ENCODE measurements around the gene PPP6C. TPM values are rescaled to one million over a fixed set of nuclear protein-coding genes. Genes with fewer than 3 reads are reported as not detected.
"Not testable (repeated sequence)": the region's sequence is repeated elsewhere in the genome, so short reads cannot be mapped to it uniquely, and the experiment has no call there.

PPP6C gene
- total and polyA plus RNA-seq, 7 experiments from 2014 or later: 32.9 to 56.5 (median 50.7) TPM

- CTCF ChIA-PET: not testable (repeated sequence)
Observed at GRCh38 chr9:125162891-125163290, 26.7 kb downstream of the PPP6C start.

GRCh38 chr9:125161284-125161918, 28.2 kb downstream of the PPP6C start:
- peaks cover 0 to 15% (median 0%) of the 10 kb centered on the region in 3 experiments for H3K36me3 ChIP-seq (ENCODE audit: control insufficient read depth in 2 of 3, insufficient read depth in 3 of 3, low read length in 3 of 3)
- H3K27me3 ChIP-seq (ENCODE audit: control insufficient read depth in 2 of 2, insufficient read depth in 2 of 2, low read length in 2 of 2): no peaks in the 10 kb centered on the region
- H3K27ac Mint-ChIP-seq: peak overlapping the region in 5 of 9 donors; percentile 47 to 85 (median 77)
- DNase-seq: no peak
- ChIA-PET POLR2A (interaction anchor here (0.6 kb wide), 1 partner anchor 15 kb away, joined by 3 read pairs; no protein-coding TSS in a partner anchor), CTCF (interaction anchor here (0.9 to 1.4 kb wide), 2 partner anchors 9 to 25 kb away, joined by 3 to 5 read pairs; no protein-coding TSS in a partner anchor)
- ATAC-seq: no peak
- H3K27me3 Mint-ChIP-seq: no peaks in the 10 kb centered on the region
- H3K9me3 ChIP-seq (ENCODE audit: control insufficient read depth in 2 of 3, low read length in 3 of 3): no peaks in the 10 kb centered on the region
- H3K4me3 Mint-ChIP-seq: no peak overlapping the region
- no peak overlapping the region for H3K27ac ChIP-seq (ENCODE audit: low read depth, low read length)
- H3K4me1 ChIP-seq (ENCODE audit: control insufficient read depth in 2 of 2, insufficient read depth in 2 of 2, low read length in 2 of 2): no peaks in the 10 kb centered on the region
- H3K36me3 Mint-ChIP-seq: peaks cover 0 to 16% (median 4%) of the 10 kb centered on the region in 5 donors
- H3K4me1 Mint-ChIP-seq: peaks cover 0 to 19% (median 11%) of the 10 kb centered on the region in 7 donors
- H3K4me3 ChIP-seq (ENCODE audit: low read length): no peak overlapping the region
- intact Hi-C loops (cut with micrococcal nuclease): no loop called here
- H3K9me3 Mint-ChIP-seq: no peaks in the 10 kb centered on the region

More at GRCh38 chr9:125162891-125163290, 26.7 kb downstream of the PPP6C start:
- H3K9me3 ChIP-seq (ENCODE audit: control insufficient read depth in 2 of 3, low read length in 3 of 3); H3K36me3 ChIP-seq (ENCODE audit: control insufficient read depth in 2 of 3, insufficient read depth in 3 of 3, low read length in 3 of 3); intact Hi-C loops (cut with micrococcal nuclease); ATAC-seq; DNase-seq; H3K27me3 Mint-ChIP-seq; H3K27ac ChIP-seq (ENCODE audit: low read depth, low read length); H3K9me3 Mint-ChIP-seq; H3K4me3 Mint-ChIP-seq; H3K4me1 ChIP-seq (ENCODE audit: control insufficient read depth in 2 of 2, insufficient read depth in 2 of 2, low read length in 2 of 2); H3K4me3 ChIP-seq (ENCODE audit: low read length); H3K27me3 ChIP-seq (ENCODE audit: control insufficient read depth in 2 of 2, insufficient read depth in 2 of 2, low read length in 2 of 2): not testable (repeated sequence)
- POLR2A ChIA-PET: interaction anchor here (0.7 kb wide), 1 partner anchor 15 kb away, joined by 3 read pairs; no protein-coding TSS in a partner anchor
- H3K36me3 Mint-ChIP-seq: peaks cover under 1 to 14% (median 4%) of the 10 kb centered on the region in 5 donors
- H3K27ac Mint-ChIP-seq: peak overlapping the region in 2 of 9 donors; percentile 66 to 81
- H3K4me1 Mint-ChIP-seq: peaks cover 0 to 20% (median 12%) of the 10 kb centered on the region in 7 donors

- Mint-ChIP-seq H3K9me3 (no peaks in the 10 kb centered on the region), H3K4me3 (no peak overlapping the region), H3K27me3 (no peaks in the 10 kb centered on the region), H3K4me1 (peaks cover 0 to 19% (median 8%) of the 10 kb centered on the region in 7 donors), H3K36me3 (peaks cover 0 to 16% (median 4%) of the 10 kb centered on the region in 5 donors), H3K27ac (peak overlapping the region in 5 of 9 donors; percentile 47 to 85 (median 78))
- ATAC-seq (no peak), DNase-seq (no peak)
- Histone ChIP-seq H3K4me1 (ENCODE audit: control insufficient read depth in 2 of 2, insufficient read depth in 2 of 2, low read length in 2 of 2) (no peaks in the 10 kb centered on the region), H3K27me3 (ENCODE audit: control insufficient read depth in 2 of 2, insufficient read depth in 2 of 2, low read length in 2 of 2) (no peaks in the 10 kb centered on the region), H3K4me3 (ENCODE audit: low read length) (no peak overlapping the region), H3K36me3 (ENCODE audit: control insufficient read depth in 2 of 3, insufficient read depth in 3 of 3, low read length in 3 of 3) (peaks cover 0 to 15% (median 0%) of the 10 kb centered on the region in 3 experiments), H3K27ac (ENCODE audit: low read depth, low read length) (no peak overlapping the region), H3K9me3 (ENCODE audit: control insufficient read depth in 2 of 3, low read length in 3 of 3) (no peaks in the 10 kb centered on the region)
- ChIA-PET POLR2A (interaction anchor here (0.6 kb wide), 1 partner anchor 15 kb away, joined by 3 read pairs; no protein-coding TSS in a partner anchor), CTCF (no interaction called here)
- intact Hi-C loops (cut with micrococcal nuclease): no loop called here
Observed at GRCh38 chr9:125160750-125161149, 28.9 kb downstream of the PPP6C start.

- no peak overlapping the region for H3K4me3 Mint-ChIP-seq
- H3K27me3 ChIP-seq (ENCODE audit: control insufficient read depth in 2 of 2, insufficient read depth in 2 of 2, low read length in 2 of 2): no peaks in the 10 kb centered on the region
- peak overlapping the region in 2 of 9 donors; percentile 36 to 59 for H3K27ac Mint-ChIP-seq
- H3K4me3 ChIP-seq (ENCODE audit: low read length): no peak overlapping the region
- peaks cover 0 to 11% (median 2%) of the 10 kb centered on the region in 7 donors for H3K4me1 Mint-ChIP-seq
- POLR2A ChIA-PET: no interaction called here
- no peaks in the 10 kb centered on the region for H3K9me3 ChIP-seq (ENCODE audit: control insufficient read depth in 2 of 3, low read length in 3 of 3)
- H3K9me3 Mint-ChIP-seq: no peaks in the 10 kb centered on the region
- H3K36me3 Mint-ChIP-seq: peaks cover 4 to 33% (median 6%) of the 10 kb centered on the region in 5 donors
- ATAC-seq (no peak), DNase-seq (no peak)
- no peaks in the 10 kb centered on the region for H3K27me3 Mint-ChIP-seq
- peaks cover 3 to 45% (median 8%) of the 10 kb centered on the region in 3 experiments for H3K36me3 ChIP-seq (ENCODE audit: control insufficient read depth in 2 of 3, insufficient read depth in 3 of 3, low read length in 3 of 3)
- H3K27ac ChIP-seq (ENCODE audit: low read depth, low read length): no peak overlapping the region
- intact Hi-C loops (cut with micrococcal nuclease): no loop called here
- H3K4me1 ChIP-seq (ENCODE audit: control insufficient read depth in 2 of 2, insufficient read depth in 2 of 2, low read length in 2 of 2): no peaks in the 10 kb centered on the region
- CTCF ChIA-PET: interaction anchor here (0.6 kb wide), 1 partner anchor 10 kb away, joined by 3 read pairs; no protein-coding TSS in a partner anchor
Observed at GRCh38 chr9:125156551-125156950, 33.1 kb downstream of the PPP6C start.

GRCh38 chr9:125153712-125154367, 35.8 kb downstream of the PPP6C start:
- Mint-ChIP-seq H3K4me1 (peaks cover 2 to 18% (median 9%) of the 10 kb centered on the region in 7 donors), H3K27ac (peak overlapping the region in 1 of 9 donors; percentile 47), H3K27me3 (no peaks in the 10 kb centered on the region), H3K4me3 (no peak overlapping the region), H3K36me3 (peaks cover 0 to 44% (median 16%) of the 10 kb centered on the region in 5 donors), H3K9me3 (no peaks in the 10 kb centered on the region)
- ATAC-seq: no peak
- POLR2A ChIA-PET: no interaction called here
- Histone ChIP-seq H3K27ac (ENCODE audit: low read depth, low read length) (no peak overlapping the region), H3K9me3 (ENCODE audit: control insufficient read depth in 2 of 3, low read length in 3 of 3) (no peaks in the 10 kb centered on the region), H3K36me3 (ENCODE audit: control insufficient read depth in 2 of 3, insufficient read depth in 3 of 3, low read length in 3 of 3) (peaks cover 3 to 59% (median 12%) of the 10 kb centered on the region in 3 experiments), H3K4me3 (ENCODE audit: low read length) (no peak overlapping the region), H3K27me3 (ENCODE audit: control insufficient read depth in 2 of 2, insufficient read depth in 2 of 2, low read length in 2 of 2) (no peaks in the 10 kb centered on the region), H3K4me1 (ENCODE audit: control insufficient read depth in 2 of 2, insufficient read depth in 2 of 2, low read length in 2 of 2) (no peaks in the 10 kb centered on the region)
- DNase-seq: no peak
- CTCF ChIA-PET: interaction anchor here (0.8 kb wide), 1 partner anchor 111 kb away, joined by 3 read pairs; no protein-coding TSS in a partner anchor
- intact Hi-C loops (cut with micrococcal nuclease): no loop called here

- intact Hi-C loops (cut with micrococcal nuclease): no loop called here
- Histone ChIP-seq H3K4me3 (ENCODE audit: low read length) (no peak overlapping the region), H3K4me1 (ENCODE audit: control insufficient read depth in 2 of 2, insufficient read depth in 2 of 2, low read length in 2 of 2) (no peaks in the 10 kb centered on the region), H3K36me3 (ENCODE audit: control insufficient read depth in 2 of 3, insufficient read depth in 3 of 3, low read length in 3 of 3) (peaks cover 3 to 52% (median 12%) of the 10 kb centered on the region in 3 experiments), H3K27ac (ENCODE audit: low read depth, low read length) (no peak overlapping the region), H3K9me3 (ENCODE audit: control insufficient read depth in 2 of 3, low read length in 3 of 3) (no peaks in the 10 kb centered on the region), H3K27me3 (ENCODE audit: control insufficient read depth in 2 of 2, insufficient read depth in 2 of 2, low read length in 2 of 2) (no peaks in the 10 kb centered on the region)
- no peak for DNase-seq
- H3K4me3 Mint-ChIP-seq: no peak overlapping the region
- H3K27me3 Mint-ChIP-seq: no peaks in the 10 kb centered on the region
- no peak for ATAC-seq
- CTCF ChIA-PET: interaction anchor here (0.7 to 1.2 kb wide), 2 partner anchors 10 to 21 kb away, joined by 4 to 5 read pairs; no protein-coding TSS in a partner anchor
- peaks cover 3 to 22% (median 10%) of the 10 kb centered on the region in 7 donors for H3K4me1 Mint-ChIP-seq
- H3K27ac Mint-ChIP-seq: peak overlapping the region in 6 of 9 donors; percentile 16 to 73 (median 30)
- no peaks in the 10 kb centered on the region for H3K9me3 Mint-ChIP-seq
- peaks cover 0 to 38% (median 16%) of the 10 kb centered on the region in 5 donors for H3K36me3 Mint-ChIP-seq
- POLR2A ChIA-PET: interaction anchor here (1.1 to 3.4 kb wide), 2 partner anchors 90 to 185 kb away, joined by 3 to 16 read pairs; partner anchors contain the start of gene HSPA5
Observed at GRCh38 chr9:125151730-125152129, 37.9 kb downstream of the PPP6C start.

Data from naive thymus-derived CD4-positive, alpha-beta T cell (primary cell).